Neural cell (in vitro differentiated cells): ENCODE data around the gene SEC61A1. TPM values are rescaled to one million over a fixed set of nuclear protein-coding genes. Genes with fewer than 3 reads are reported as not detected.

Source experiments
- H2AFZ ChIP-seq: fragments of 200-600, 300-800 bp; sonication (generic), shearing (Covaris generic); 2 replicates; pipeline ENCODE4 v1.6.0; 2014; ENCODE audit warnings: low read depth, mild to moderate bottlenecking, antibody characterized with exemption, low read length, moderate library complexity
- H3F3A ChIP-seq: fragments of 200-600 bp; shearing (Covaris generic); 2 replicates; pipeline ENCODE4 v1.6.1; 2016; ENCODE audit warnings: mild to moderate bottlenecking, moderate library complexity, mixed read lengths, antibody characterized with exemption, low read length; ENCODE audit not compliant: insufficient read depth, poor library complexity, severe bottlenecking
- H3K27ac ChIP-seq: fragments of 200-600, 300-800 bp; sonication (generic), shearing (Covaris generic); 2 replicates; pipeline ENCODE4 v1.5.1; 2014; ENCODE audit warnings: mild to moderate bottlenecking, low read length, moderate library complexity
- H3K27me3 ChIP-seq: fragments of 300-800, 200-600 bp; sonication (generic), shearing (Covaris generic); 2 replicates; pipeline ENCODE4 v1.6.0; 2014; ENCODE audit warnings: mild to moderate bottlenecking, low read depth, low read length, moderate library complexity; ENCODE audit not compliant: insufficient read depth
- H3K36me3 ChIP-seq: fragments of 300-800, 200-600 bp; sonication (generic), shearing (Covaris generic); 2 replicates; pipeline ENCODE4 v1.5.1; 2014; ENCODE audit warnings: mild to moderate bottlenecking, antibody characterized with exemption, low read length, moderate library complexity; ENCODE audit not compliant: insufficient read depth
- H3K4me2 ChIP-seq: fragments of 300-800, 200-600 bp; sonication (generic), shearing (Covaris generic); 2 replicates; pipeline ENCODE4 v1.6.0; 2014; ENCODE audit warnings: mild to moderate bottlenecking, low read length
- H3K4me3 ChIP-seq: fragments of 300-800, 200-600 bp; sonication (generic), shearing (Covaris generic); 2 replicates; pipeline ENCODE4 v1.5.1; 2014; ENCODE audit warnings: mild to moderate bottlenecking, low read length, moderate library complexity
- H3K79me2 ChIP-seq: fragments of 200-600 bp; shearing (Covaris generic); replicated peaks from 2 replicates; pipeline ENCODE4 v1.6.0; 2014; ENCODE audit warnings: mild to moderate bottlenecking, low read length, moderate library complexity; ENCODE audit not compliant: insufficient read depth
- H3K9ac ChIP-seq: fragments of 300-800, 200-600 bp; sonication (generic), shearing (Covaris generic); 2 replicates; pipeline ENCODE4 v1.6.1; 2016; ENCODE audit warnings: mild to moderate bottlenecking, low read length, mixed read lengths
- H3K9me2 ChIP-seq: fragments of 200-600 bp; shearing (Covaris generic); 2 replicates; pipeline ENCODE4 v1.6.1; 2016; ENCODE audit warnings: mild to moderate bottlenecking, low read length, mixed read lengths; ENCODE audit not compliant: insufficient read depth
- H3K9me3 ChIP-seq: fragments of 200-600, 300-800 bp; sonication (generic), shearing (Covaris generic); 2 replicates; pipeline ENCODE4 v1.6.1; 2016; ENCODE audit warnings: mild to moderate bottlenecking, mixed run types, low read length, moderate library complexity, mixed read lengths
- H4K20me1 ChIP-seq: fragments of 200-600 bp; shearing (Covaris generic); 2 replicates; pipeline ENCODE4 v1.6.1; 2016; ENCODE audit warnings: mild to moderate bottlenecking, mixed run types; ENCODE audit not compliant: insufficient read depth
- EP300 ChIP-seq: fragments of 450-650 bp; conservative IDR thresholded peaks from 2 replicates; pipeline ENCODE4 v1.6.1; 2014; ENCODE audit warnings: antibody characterized with exemption, mild to moderate bottlenecking, moderate library complexity; ENCODE audit not compliant: poor library complexity, severe bottlenecking
- EZH2 ChIP-seq: fragments of 200-600, 300-800 bp; shearing (Covaris generic), sonication (generic); IDR thresholded peaks from 2 replicates; pipeline ENCODE4 v1.6.1; 2014; ENCODE audit warnings: antibody characterized with exemption, low read length, borderline replicate concordance, mild to moderate bottlenecking; ENCODE audit not compliant: insufficient read depth, poor library complexity, severe bottlenecking
- MXI1 ChIP-seq: fragments of 450-650 bp; conservative IDR thresholded peaks from 2 replicates; pipeline ENCODE4 v1.6.1; 2014; ENCODE audit warnings: antibody characterized with exemption, mild to moderate bottlenecking; ENCODE audit not compliant: poor library complexity, severe bottlenecking
- POLR2AphosphoS5 ChIP-seq: IDR thresholded peaks from 2 replicates; pipeline ENCODE4 v1.6.1; 2012
- RAD21 ChIP-seq: fragments of 450-650 bp; conservative IDR thresholded peaks from 2 replicates; pipeline ENCODE4 v1.6.1; 2014; ENCODE audit warnings: antibody characterized with exemption, mild to moderate bottlenecking, moderate library complexity
- REST ChIP-seq: IDR thresholded peaks from 2 replicates; pipeline ENCODE4 v1.6.1; 2012; ENCODE audit warnings: borderline replicate concordance
- SMC3 ChIP-seq: fragments of 450-650 bp; conservative IDR thresholded peaks from 2 replicates; pipeline ENCODE4 v1.6.1; 2014; ENCODE audit warnings: antibody characterized with exemption, mild to moderate bottlenecking, moderate library complexity; ENCODE audit not compliant: poor library complexity
- TAF1 ChIP-seq: IDR thresholded peaks from 2 replicates; pipeline ENCODE4 v1.6.1; 2012; ENCODE audit warnings: low read depth
- polyA plus RNA-seq: library from polyadenylated mRNA; depleted of rRNA; stranded (reverse); fragments of >200 nt; gene quantifications from 2 replicates; pipeline ENCODE4 v1.2.3, GENCODE V29; 2014
- TF ChIP-seq, protein P1 (sequence below): fragments of 450-650 bp; IDR thresholded peaks from 2 replicates; pipeline ENCODE4 v1.5.1; 2014; ENCODE audit warnings: antibody characterized with exemption, mild to moderate bottlenecking, moderate library complexity; ENCODE audit not compliant: poor library complexity, severe bottlenecking

The SEC61A1 gene
- polyA plus RNA-seq, 1 donor from 2014 or later: 91.6 TPM

GRCh38 chr3:128103136-128103676 is 51.0 kb downstream of the SEC61A1 start:
- Histone ChIP-seq H3K4me3 (no peak overlapping the region), H3K9me3 (no peaks in the 10 kb centered on the region), H3K9me2 (no peaks in the 10 kb centered on the region), H3K27ac (no peak overlapping the region), H3K36me3 (peaks cover 3% of the 10 kb centered on the region), H4K20me1 (no peaks in the 10 kb centered on the region), H2AFZ (no peak overlapping the region), H3K79me2 (no peaks in the 10 kb centered on the region), H3K9ac (no peak overlapping the region), H3K4me2 (no peak overlapping the region), H3K27me3 (no peaks in the 10 kb centered on the region), H3F3A (no peaks in the 10 kb centered on the region)
- TF ChIP-seq EZH2: no peak
- no peak for TF ChIP-seq MXI1
- no peak for TF ChIP-seq EP300
- TF ChIP-seq TAF1: no peak
- TF ChIP-seq RAD21: no peak
- no peak for TF ChIP-seq REST
- TF ChIP-seq POLR2AphosphoS5: no peak
- TF ChIP-seq, protein P1, sequence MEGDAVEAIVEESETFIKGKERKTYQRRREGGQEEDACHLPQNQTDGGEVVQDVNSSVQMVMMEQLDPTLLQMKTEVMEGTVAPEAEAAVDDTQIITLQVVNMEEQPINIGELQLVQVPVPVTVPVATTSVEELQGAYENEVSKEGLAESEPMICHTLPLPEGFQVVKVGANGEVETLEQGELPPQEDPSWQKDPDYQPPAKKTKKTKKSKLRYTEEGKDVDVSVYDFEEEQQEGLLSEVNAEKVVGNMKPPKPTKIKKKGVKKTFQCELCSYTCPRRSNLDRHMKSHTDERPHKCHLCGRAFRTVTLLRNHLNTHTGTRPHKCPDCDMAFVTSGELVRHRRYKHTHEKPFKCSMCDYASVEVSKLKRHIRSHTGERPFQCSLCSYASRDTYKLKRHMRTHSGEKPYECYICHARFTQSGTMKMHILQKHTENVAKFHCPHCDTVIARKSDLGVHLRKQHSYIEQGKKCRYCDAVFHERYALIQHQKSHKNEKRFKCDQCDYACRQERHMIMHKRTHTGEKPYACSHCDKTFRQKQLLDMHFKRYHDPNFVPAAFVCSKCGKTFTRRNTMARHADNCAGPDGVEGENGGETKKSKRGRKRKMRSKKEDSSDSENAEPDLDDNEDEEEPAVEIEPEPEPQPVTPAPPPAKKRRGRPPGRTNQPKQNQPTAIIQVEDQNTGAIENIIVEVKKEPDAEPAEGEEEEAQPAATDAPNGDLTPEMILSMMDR: no peak
- TF ChIP-seq SMC3: no peak

GRCh38 chr3:128107834-128108233 is 55.6 kb downstream of the SEC61A1 start:
- H3K9me2 ChIP-seq: no peaks in the 10 kb centered on the region
- H3K4me2 ChIP-seq: no peak overlapping the region
- H3K79me2 ChIP-seq: no peaks in the 10 kb centered on the region
- no peak overlapping the region for H3K27ac ChIP-seq
- H3K9me3 ChIP-seq: no peaks in the 10 kb centered on the region
- H3K27me3 ChIP-seq: no peaks in the 10 kb centered on the region
- H3K36me3 ChIP-seq: no peaks in the 10 kb centered on the region
- no peaks in the 10 kb centered on the region for H4K20me1 ChIP-seq
- H2AFZ ChIP-seq: no peak overlapping the region
- no peak overlapping the region for H3K4me3 ChIP-seq
- TF ChIP-seq REST (no peak), POLR2AphosphoS5 (no peak), RAD21 (no peak), MXI1 (no peak), TAF1 (no peak), SMC3 (no peak), EZH2 (no peak), EP300 (no peak)
- TF ChIP-seq, protein P1: no peak
- H3K9ac ChIP-seq: no peak overlapping the region
- H3F3A ChIP-seq: no peaks in the 10 kb centered on the region
